ENCODE results near the gene RAB3GAP1. TPM values are rescaled to one million over a fixed set of nuclear protein-coding genes. Genes with fewer than 3 reads are reported as not detected.
A peak's percentile ranks its signal among the peaks of the same experiment; 100 is the strongest.

The RAB3GAP1 gene
- total RNA-seq, 1 donor = 100 TPM

DNA sequence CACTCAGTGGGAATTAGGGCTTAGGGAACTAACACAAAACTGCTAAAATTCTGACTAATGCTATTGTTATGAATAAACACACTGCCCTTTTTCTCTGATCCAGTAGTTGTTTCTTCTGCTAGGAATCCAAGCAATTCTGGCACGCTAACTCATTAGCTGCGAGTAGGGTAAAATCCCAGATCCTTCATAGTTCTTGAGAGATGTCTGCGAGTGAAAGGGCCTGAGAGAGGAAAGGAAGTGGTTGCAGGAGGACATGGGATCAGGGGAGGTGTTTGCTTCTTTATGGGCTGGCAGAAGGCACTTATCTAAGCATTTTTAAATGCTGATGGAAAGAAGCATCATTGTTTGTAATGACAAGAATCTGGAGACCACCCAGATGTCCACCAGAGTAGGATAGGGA lies 14.3 kb upstream of the RAB3GAP1 start:
- H3K4me3 ChIP-seq (ENCODE audit: low read depth, low read length) = no peak overlapping the region
- DNase-seq (ENCODE audit: low read depth) = peak; percentile 48
- TF ChIP-seq, protein P1, sequence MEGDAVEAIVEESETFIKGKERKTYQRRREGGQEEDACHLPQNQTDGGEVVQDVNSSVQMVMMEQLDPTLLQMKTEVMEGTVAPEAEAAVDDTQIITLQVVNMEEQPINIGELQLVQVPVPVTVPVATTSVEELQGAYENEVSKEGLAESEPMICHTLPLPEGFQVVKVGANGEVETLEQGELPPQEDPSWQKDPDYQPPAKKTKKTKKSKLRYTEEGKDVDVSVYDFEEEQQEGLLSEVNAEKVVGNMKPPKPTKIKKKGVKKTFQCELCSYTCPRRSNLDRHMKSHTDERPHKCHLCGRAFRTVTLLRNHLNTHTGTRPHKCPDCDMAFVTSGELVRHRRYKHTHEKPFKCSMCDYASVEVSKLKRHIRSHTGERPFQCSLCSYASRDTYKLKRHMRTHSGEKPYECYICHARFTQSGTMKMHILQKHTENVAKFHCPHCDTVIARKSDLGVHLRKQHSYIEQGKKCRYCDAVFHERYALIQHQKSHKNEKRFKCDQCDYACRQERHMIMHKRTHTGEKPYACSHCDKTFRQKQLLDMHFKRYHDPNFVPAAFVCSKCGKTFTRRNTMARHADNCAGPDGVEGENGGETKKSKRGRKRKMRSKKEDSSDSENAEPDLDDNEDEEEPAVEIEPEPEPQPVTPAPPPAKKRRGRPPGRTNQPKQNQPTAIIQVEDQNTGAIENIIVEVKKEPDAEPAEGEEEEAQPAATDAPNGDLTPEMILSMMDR (IDR thresholded peaks at IDR 0.05; ENCODE audit: insufficient read depth, low read depth, low read length) = no peak

DNA sequence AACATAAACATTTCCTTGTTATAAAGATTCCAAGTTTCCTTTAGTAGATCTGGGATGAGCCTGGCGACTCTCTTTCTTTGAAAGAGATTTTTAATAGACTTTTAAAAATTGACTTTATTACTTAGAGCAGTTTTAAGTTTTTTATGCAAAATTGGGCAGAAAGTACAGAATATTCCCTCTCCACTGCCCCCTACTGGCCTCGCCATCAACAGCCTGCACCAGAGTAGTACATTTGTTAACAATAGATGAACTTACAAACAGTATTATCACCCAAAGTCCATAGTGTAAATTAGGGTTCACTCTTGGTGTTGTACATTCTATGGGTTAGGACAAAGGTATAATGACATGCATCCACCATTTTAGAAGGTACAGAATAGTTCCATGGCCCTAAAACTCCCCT lies 8.7 kb upstream of the RAB3GAP1 start:
- TF ChIP-seq, protein P1 (IDR thresholded peaks at IDR 0.05; ENCODE audit: insufficient read depth, low read depth, low read length) = peak; percentile 54
- no peak for DNase-seq (ENCODE audit: low read depth)
- no peak overlapping the region for H3K4me3 ChIP-seq (ENCODE audit: low read depth, low read length)

DNA sequence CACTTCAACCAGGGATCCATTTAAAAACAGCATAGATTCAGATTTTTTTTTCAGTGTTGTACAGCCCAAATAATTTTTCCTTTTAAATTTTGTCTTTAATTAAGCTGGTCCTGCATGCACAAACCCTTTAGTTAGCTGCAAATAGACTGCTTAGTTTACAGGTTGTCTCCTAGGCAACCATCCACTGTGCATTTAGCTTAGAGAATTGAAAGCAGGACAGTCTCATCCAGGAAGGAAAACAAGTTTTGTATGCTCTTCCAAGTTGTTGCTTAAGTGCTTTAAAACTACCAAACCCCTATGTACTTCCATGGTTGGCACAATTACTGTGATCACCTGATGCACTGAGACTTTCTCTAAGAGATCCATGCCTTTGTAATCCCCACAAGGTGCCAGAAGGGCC lies 4.8 kb upstream of the RAB3GAP1 start, which contains the start of gene MAP3K19:
MAP3K19 (minus strand) TSS at position 148 of the 400 bp plus-strand sequence. CDS start 22,800 bp downstream, outside the sequence.
- TF ChIP-seq, protein P1 (IDR thresholded peaks at IDR 0.05; ENCODE audit: insufficient read depth, low read depth, low read length) = no peak
- H3K4me3 ChIP-seq (ENCODE audit: low read depth, low read length) = no peak within 1 kb of the TSS
- no peak for DNase-seq (ENCODE audit: low read depth)

DNA sequence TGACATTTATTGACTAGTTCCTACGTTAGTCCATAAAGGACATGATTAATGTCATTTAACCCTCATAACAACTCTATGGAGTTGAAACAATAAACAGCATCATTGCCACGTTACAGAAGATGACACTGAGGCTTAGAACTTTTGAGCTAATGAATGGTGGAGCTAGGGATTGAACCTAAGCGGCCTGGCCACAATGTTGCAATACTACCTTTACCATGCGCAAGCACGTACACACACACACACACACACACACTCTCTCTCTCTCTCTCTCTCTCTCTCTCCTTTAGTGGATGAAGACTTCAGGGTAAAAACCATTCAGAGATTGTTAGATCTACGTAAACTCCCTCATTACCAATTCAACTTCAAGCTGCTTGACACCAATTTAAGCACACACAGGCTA lies 4.0 kb upstream of the RAB3GAP1 start:
- no peak overlapping the region for H3K4me3 ChIP-seq (ENCODE audit: low read depth, low read length)
- DNase-seq (ENCODE audit: low read depth) = no peak
- TF ChIP-seq, protein P1 (IDR thresholded peaks at IDR 0.05; ENCODE audit: insufficient read depth, low read depth, low read length) = no peak

DNA sequence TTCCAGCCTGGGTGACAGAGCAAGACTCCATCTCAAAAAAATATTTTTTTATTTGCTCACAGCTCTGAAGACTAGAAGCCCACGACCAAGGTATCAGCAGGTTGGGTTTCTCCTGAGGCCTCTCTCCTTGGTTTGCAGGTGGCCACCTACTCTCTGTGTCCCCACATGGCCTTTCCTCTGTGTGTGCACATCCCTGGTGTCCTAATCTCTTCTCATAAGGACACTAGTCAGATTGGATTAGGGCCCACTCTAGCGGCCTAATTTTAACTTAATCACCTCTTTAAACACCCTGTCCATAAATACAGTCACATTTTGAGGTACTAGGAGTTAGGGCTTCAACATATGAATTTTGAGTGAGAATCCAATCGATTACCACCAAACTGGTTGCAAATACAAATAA lies 2.0 kb upstream of the RAB3GAP1 start:
- DNase-seq (ENCODE audit: low read depth) = no peak
- TF ChIP-seq, protein P1 (IDR thresholded peaks at IDR 0.05; ENCODE audit: insufficient read depth, low read depth, low read length) = no peak
- no peak overlapping the region for H3K4me3 ChIP-seq (ENCODE audit: low read depth, low read length)

DNA sequence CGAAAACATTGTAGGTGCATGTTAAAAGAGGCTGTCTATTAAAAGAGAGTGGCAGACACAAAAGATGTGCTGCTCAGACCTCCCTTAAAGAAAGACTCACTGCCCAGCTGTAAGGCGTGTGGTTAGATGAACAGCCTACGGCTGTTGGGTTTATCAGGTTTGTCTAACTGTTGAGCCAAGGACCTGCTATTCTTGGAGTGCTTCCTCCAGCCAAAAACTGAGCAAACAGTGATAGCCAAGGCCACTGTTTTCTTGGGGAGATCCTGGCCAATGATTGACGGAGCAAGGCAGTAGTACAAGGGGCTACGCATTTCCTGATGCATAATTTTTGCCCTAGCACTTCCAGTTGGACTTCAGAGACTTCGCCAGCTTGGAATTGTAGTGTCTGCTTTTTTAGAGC lies 1.4 kb upstream of the RAB3GAP1 start:
- DNase-seq (ENCODE audit: low read depth) = no peak
- H3K4me3 ChIP-seq (ENCODE audit: low read depth, low read length) = no peak overlapping the region
- TF ChIP-seq, protein P1 (IDR thresholded peaks at IDR 0.05; ENCODE audit: insufficient read depth, low read depth, low read length) = no peak

DNA sequence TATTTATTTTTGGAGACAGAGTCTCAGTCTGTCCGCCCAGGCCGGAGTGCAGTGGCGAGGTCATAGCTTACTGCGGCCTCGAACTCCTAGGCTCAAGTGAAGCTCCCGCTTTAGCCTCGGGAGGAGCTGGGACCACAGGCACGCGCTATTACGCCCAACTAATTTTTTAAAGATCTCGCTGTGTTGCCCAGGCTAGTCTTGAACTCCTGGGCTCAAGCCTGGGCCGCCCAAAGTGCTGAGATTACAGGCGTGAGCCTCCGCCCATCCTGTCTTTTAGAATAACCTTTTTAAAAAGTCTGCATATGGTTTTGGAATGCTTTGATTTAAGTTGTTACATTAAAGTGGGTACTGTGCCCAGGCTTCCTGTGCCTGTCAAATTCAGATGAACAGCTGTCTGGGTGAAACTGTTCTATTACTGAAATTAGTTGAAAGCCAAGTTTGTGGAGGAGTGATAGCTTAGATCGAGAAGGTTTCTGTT lies 944 bp downstream of the RAB3GAP1 start:
- peak overlapping the region; percentile 99 for H3K4me3 ChIP-seq (ENCODE audit: low read depth, low read length)
- TF ChIP-seq, protein P1 (IDR thresholded peaks at IDR 0.05; ENCODE audit: insufficient read depth, low read depth, low read length) = no peak
- peak; percentile 16 for DNase-seq (ENCODE audit: low read depth)
